CD4-positive, alpha-beta T cell treated with Interferon alpha-2 for 1 hour (primary cell): ENCODE measurements around the gene CCDC47.
A peak's percentile ranks its signal among the peaks of the same experiment; 100 is the strongest.
"Not testable (repeated sequence)": the region's sequence is repeated elsewhere in the genome, so short reads cannot be mapped to it uniquely, and the experiment has no call there.

Source experiments
- DNase-seq, 2 donors: peaks; one replicate each; pipeline ENCODE4 v3.0.0-alpha.2; 2020 to 2022

The CCDC47 gene

DNA sequence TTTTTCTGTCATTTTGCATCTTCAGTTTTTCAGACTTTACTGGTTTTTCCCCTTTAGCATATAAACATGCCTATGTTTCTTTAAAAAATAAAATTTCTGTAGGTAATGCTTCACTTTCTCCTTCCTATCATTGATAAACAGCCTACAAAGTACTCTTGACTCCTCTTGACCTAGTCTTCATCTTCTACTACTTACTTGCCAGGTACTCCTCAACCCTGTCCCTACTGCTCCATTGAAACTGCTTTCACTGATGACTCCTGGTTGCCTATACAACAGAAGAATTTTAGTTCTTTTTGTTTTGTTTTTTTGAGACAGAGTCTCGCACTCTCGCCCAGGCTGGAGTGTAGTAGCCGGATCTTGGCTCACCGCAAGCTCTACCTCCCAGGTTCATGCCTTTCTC, 7.5 kb upstream of the CCDC47 start:
- no peak for DNase-seq

- no peak for DNase-seq
These were observed 7.1 kb upstream of the CCDC47 start for GRCh38 chr17:63780507-63780906.

DNA sequence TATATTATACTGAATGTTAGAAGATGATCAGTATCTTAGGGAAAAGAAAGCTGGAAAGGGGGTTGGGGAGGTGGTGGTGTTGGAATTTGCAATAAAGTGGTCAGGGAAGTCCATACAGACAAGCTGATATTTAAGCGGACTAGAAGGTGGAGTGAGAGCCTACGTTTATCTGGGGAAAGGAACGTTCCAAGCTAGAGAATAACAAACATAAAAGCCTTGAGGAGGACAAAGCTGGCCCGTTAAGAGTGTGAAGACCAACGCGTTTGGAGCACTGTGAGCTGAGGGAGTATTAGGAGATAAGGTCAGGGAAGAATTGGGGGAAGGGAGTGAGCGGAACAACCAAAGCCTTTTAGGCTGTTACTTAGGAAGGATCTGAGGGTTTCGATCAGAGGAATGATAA, 2.0 kb upstream of the CCDC47 start:
- no peak for DNase-seq

DNA sequence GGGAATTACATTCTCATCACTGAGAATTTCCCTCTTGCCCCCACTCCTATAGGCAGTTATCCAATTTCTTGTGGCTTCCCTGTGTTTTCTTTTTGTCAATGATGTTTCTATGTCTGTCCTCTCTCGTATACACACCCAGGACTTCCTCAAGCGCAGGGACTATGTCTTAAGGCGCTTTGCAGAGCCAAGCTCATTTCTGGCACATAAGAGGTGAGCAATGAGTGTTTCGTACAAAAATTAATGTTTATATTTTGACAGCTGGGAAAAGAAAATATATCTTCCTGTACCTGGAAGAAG, 1.5 kb upstream of the CCDC47 start:
- no peak for DNase-seq

DNA sequence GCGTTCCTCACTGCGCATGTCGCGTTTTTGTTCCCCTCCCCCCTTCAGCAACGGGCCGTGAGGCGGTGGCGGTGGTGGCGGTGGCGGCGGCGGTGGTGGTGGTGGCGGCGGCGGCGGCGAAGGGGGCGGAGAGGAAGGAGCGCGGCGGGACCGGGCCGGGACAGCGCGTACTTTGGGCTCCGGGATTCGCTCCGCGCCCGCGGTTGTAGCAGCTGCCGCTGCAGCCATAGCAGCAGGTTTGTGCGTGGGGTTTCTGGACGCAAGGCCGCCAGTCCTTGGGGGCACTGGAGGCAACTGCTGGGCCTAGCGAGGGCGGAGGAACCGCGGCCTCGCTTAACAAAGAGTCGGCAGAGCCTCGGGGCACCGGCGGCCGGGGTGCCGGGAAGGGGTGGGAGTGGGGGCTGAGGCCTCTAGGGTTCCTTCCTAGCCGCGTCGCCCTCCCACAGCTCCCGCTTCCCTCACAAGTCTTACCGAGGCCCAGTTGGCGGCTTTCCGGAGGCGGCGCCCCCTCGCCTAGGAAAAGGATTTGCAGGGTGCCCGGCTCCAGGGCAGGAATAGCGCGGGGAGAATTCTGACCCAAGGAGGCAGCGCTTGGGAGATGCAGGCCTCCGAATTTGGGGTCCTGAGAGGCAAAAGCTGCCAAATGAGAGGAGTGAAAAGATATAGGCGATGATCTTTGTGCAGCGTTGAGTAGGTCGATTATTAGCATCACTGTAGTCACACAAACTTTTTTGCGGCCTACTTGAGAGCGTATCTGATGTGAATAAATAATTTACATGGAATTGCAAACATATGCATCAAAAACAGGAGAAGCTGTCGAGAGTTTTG, 958 bp upstream of the CCDC47 start, which contains the start of gene DDX42:
Gene DDX42, plus strand, starts transcription at position 30 of the 828 bp plus-strand sequence. CDS start 12,880 bp downstream, outside the sequence.
- DNase-seq, result no peak

DNA sequence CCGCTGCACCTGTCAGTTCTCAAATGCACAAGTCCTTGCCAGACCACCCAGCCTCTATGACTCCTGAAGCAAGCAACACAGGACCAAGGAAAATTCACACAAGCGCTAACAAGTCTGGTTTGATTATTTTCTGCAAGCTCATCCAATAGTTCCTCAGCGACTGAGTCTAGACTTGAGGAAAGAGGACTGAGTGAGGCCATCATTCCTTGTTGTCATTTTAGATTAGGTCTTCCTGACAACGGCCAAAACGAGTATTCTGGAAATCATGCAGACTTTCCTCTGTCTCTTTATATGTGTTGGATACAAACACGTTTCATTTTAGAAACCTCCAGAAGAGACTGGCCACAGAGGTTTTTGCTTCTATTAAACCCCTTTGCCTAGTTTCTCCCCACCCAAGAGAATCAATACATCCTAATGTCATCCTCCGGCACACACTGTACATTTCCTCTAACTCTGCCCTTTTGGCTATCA, 561 bp downstream of the CCDC47 start:
- no peak for DNase-seq

DNA sequence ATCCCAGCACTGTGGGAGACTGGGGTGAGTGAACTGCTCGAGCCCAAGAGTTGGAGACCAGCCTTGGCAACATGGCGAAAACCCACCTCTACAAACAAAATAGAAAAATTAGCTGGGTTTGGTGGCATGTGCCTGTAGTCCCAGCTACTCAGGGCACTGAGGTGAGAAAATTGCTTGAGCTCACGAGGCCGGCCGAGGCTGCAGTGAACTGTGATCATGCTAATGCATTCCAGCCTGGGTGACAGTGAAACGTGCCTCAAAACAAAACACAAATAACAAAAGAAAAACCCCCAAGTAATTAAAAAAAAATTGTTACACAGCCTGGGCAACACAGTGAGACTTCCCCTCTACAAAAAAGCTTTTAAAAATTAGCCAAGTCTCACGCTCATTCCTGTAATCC, 5.0 kb downstream of the CCDC47 start:
- DNase-seq, result no peak

- no peak for DNase-seq
These were observed 6.6 kb downstream of the CCDC47 start for GRCh38 chr17:63766754-63767153.

- no peak for DNase-seq
These were observed 8.7 kb downstream of the CCDC47 start for GRCh38 chr17:63764716-63765115.

DNA sequence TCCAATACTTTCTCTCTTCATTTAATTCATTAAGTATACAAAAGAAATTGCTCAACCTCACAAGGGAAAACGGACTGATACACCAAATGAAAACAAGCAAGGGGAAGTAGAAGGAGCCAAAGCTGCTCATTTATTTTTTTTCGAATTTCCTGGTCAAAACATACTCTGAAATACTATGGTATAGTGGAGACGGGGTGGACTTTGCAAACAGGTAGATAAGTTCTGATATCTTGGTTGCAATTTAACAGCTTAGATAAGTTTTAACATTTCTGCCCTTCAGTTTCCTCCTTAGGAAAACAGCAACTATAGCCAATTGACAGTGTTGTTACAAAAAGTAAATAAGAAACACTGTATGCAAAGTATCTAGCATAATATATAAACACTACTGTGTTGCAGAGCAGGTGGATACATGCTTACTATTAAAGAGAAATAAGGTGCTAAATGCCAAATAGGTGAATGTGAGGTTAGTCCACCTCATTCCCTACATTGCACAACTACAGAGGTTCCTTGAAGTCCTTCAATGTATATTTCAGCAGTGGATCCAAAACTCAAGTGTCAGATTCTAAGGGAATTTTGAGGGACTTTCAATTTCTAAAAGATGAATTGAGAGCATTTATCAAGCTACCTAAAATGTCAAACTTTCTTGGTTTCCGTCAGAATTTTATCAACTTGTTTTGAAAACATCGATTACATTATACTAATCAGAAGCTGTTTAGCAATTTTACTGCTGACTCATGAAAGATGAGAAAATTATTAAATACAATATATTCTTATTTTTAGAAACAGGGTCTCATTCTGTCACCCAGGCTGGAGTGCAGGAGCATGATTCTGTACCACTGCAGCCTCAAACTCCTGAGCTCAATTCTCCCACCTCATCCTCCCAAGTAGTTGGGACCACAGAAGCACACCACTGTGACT, 11.0 kb downstream of the CCDC47 start:
- DNase-seq, result no peak

DNA sequence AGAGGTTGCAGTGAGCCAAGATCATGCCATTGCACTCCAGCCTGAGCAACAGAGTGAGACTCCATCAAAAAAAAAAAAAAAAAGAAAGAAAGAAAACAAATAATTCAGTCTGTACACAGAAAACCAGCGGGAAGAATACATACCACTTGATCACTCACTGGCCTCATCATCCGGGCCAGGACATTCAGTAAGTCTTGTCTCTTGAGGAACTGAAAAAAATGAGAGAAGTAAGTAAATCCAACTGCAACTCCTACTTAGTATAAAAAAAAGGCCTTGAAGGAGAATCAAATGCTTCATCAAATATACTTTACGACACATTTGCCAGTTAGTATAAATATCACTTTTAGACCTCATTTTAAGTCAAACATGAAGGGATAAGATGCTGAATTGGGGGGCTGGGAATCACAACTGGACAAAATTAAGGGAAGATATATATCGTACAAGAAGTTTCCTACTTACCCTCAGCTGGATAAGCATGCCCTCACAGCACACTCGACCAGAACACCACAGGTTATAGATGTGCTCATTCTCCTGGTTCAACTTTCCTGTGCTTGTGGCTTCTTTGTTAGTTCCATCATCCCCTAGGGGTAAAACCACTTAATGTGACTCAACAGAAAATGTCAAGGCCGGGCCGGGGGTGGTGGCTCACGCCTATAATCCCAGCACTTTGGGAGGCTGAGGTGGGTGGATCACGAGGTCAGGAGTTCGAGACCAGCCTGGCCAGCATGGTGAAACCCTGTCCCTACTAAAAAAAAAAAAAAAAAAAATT, 12.4 kb downstream of the CCDC47 start:
- DNase-seq, result no peak

- DNase-seq, result no peak
These were observed 15.0 kb downstream of the CCDC47 start for GRCh38 chr17:63758428-63758827.

DNA sequence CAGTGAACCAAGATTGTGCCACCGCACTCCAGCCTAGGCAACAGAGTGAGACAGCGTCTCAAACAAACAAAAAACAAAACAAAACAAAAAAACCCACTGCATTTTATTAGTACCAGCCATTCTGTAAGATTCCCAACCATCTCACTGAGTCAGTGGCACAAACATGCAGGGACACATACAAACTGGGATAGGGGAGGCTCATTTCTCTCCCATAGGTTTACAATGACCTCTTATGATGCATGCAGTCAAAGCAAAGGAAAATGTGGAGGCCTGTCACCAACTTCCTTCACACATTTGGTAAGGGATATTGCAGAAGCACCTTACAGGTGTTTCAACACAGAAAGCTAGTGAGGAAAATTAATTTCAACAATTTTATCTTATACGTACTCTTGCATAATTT, 19.4 kb downstream of the CCDC47 start:
- no peak for DNase-seq

DNA sequence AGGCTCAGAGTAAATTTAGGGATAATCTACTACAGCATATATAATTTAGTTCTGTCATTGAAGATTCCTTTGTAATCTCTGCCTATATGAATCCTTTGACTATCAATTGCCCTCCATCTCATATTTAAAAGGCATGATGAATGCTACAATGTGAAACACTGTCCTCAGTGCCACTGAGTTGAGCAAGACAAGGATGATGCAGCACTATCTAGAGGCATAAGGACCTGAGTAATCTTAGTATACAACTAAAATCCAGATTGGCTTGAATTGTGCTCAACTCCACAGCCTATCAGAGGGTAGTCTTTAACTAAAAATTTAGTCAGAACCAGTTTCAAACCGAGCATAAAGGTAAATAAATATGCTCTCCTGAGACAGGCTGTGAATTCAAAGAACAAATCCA, 20.2 kb downstream of the CCDC47 start:
- no peak for DNase-seq

GRCh38 chr17:63752707-63753106, 20.7 kb downstream of the CCDC47 start:
- DNase-seq, result no peak

GRCh38 chr17:63751806-63752205, 21.6 kb downstream of the CCDC47 start:
- peak; percentile 12 to 28 for DNase-seq

GRCh38 chr17:63741408-63742173, 31.8 kb downstream of the CCDC47 start, which contains the start of gene STRADA:
TSS of gene STRADA (minus strand) at chr17:63741799. CDS start at chr17:63728369, 13,430 bp downstream.
- peak; percentile 99 for DNase-seq

- no peak for DNase-seq
These were observed 32.3 kb downstream of the CCDC47 start for GRCh38 chr17:63741143-63741407.

- DNase-seq, result peak in 1 of 2 donors; percentile 24
These were observed 32.8 kb downstream of the CCDC47 start for GRCh38 chr17:63740464-63741142.

GRCh38 chr17:63735691-63736090, 37.7 kb downstream of the CCDC47 start:
- DNase-seq, result no peak

- no peak for DNase-seq
These were observed 51.0 kb downstream of the CCDC47 start for GRCh38 chr17:63722403-63722802.

- not testable (repeated sequence) for DNase-seq
These were observed 53.2 kb downstream of the CCDC47 start for GRCh38 chr17:63720194-63720593.
